Progenitor cell of endocrine pancreas (in vitro differentiated cells): Measurements from ENCODE around the gene FBN1. TPM values are rescaled to one million over a fixed set of nuclear protein-coding genes. Genes with fewer than 3 reads are reported as not detected.

Source experiments
- DNase-seq: peaks from one replicate; pipeline ENCODE4 v3.0.0; 2021; ENCODE audit warnings: low spot score; ENCODE audit not compliant: unreplicated experiment
- H3K27ac Mint-ChIP-seq: 2 replicates; pipeline ENCODE4 v1.8.0; 2021; ENCODE audit warnings: mild to moderate bottlenecking, moderate library complexity, mixed read lengths
- H3K27me3 Mint-ChIP-seq: 2 replicates; pipeline ENCODE4 v1.8.0; 2021; ENCODE audit warnings: mixed read lengths
- H3K36me3 Mint-ChIP-seq: 2 replicates; pipeline ENCODE4 v1.8.0; 2022; ENCODE audit warnings: mixed read lengths; ENCODE audit not compliant: insufficient read depth
- H3K4me1 Mint-ChIP-seq: 2 replicates; pipeline ENCODE4 v1.8.0; 2021; ENCODE audit warnings: low read depth, mixed read lengths
- H3K4me3 Mint-ChIP-seq: 2 replicates; pipeline ENCODE4 v1.8.0; 2021; ENCODE audit warnings: low read depth, mild to moderate bottlenecking, moderate library complexity, mixed read lengths
- H3K9me3 Mint-ChIP-seq: 2 replicates; pipeline ENCODE4 v1.8.0; 2021; ENCODE audit warnings: low read depth, mixed read lengths
- CTCF ChIP-seq: fragments of 200-600 bp; sonication (generic); IDR thresholded peaks from one replicate; pipeline ENCODE4 v1.5.0; 2021; ENCODE audit warnings: antibody characterized with exemption, mild to moderate bottlenecking; ENCODE audit not compliant: unreplicated experiment
- long read RNA-seq: library from polyadenylated mRNA; unstranded; transcript quantifications from one replicate; pipeline ENCODE4 v2.0.0, GENCODE V29; 2020
- total RNA-seq: library from RNA; stranded (reverse); gene quantifications from 2 replicates; pipeline ENCODE4 v1.2.1, GENCODE V29; 2021

Gene FBN1
- 3.3 and 3.9 TPM in 2 replicates for total RNA-seq
- long read RNA-seq, partial matches to known transcripts, result 3 of 3 reads
- long read RNA-seq, other reads (novel, unspliced or antisense), result 0 of 3 reads

- H3K9me3 Mint-ChIP-seq, result no peaks in the 10 kb centered on the region
- no peak for TF ChIP-seq CTCF
- peak within 1 kb of the TSS; percentile 73 for H3K4me3 Mint-ChIP-seq
- H3K27ac Mint-ChIP-seq, result no peak within 1 kb of the TSS
- peaks cover 66% of the 10 kb centered on the region for H3K27me3 Mint-ChIP-seq
- H3K4me1 Mint-ChIP-seq, result peaks cover 4% of the 10 kb centered on the region
- H3K36me3 Mint-ChIP-seq, result no peaks in the 10 kb centered on the region
- peak; percentile 25 for DNase-seq
Measured at GRCh38 chr15:48645558-48646330, at the start of gene FBN1. Gene FBN1, minus strand, starts transcription at chr15:48645709. Its CDS starts 940 bp downstream, at chr15:48644769.

- no peak overlapping the region for H3K27ac Mint-ChIP-seq
- TF ChIP-seq CTCF, result no peak
- H3K4me3 Mint-ChIP-seq, result no peak overlapping the region
- H3K9me3 Mint-ChIP-seq, result no peaks in the 10 kb centered on the region
- DNase-seq, result no peak
- no peaks in the 10 kb centered on the region for H3K4me1 Mint-ChIP-seq
- H3K27me3 Mint-ChIP-seq, result peaks cover 4% of the 10 kb centered on the region
- no peaks in the 10 kb centered on the region for H3K36me3 Mint-ChIP-seq
Measured at GRCh38 chr15:48693484-48693883, 48.0 kb upstream of the FBN1 start.

- Mint-ChIP-seq H3K27ac (no peak overlapping the region), H3K27me3 (peaks cover 3% of the 10 kb centered on the region), H3K4me1 (no peaks in the 10 kb centered on the region), H3K36me3 (peaks cover 4% of the 10 kb centered on the region), H3K9me3 (peaks cover 16% of the 10 kb centered on the region), H3K4me3 (no peak overlapping the region)
- no peak for DNase-seq
- no peak for TF ChIP-seq CTCF
Measured at GRCh38 chr15:48688493-48688892, 43.0 kb upstream of the FBN1 start.

- Mint-ChIP-seq H3K4me1 (peaks cover 6% of the 10 kb centered on the region), H3K27ac (no peak overlapping the region), H3K36me3 (peaks cover 4% of the 10 kb centered on the region), H3K9me3 (peaks cover 16% of the 10 kb centered on the region), H3K27me3 (no peaks in the 10 kb centered on the region), H3K4me3 (no peak overlapping the region)
- no peak for DNase-seq
- no peak for TF ChIP-seq CTCF
Measured at GRCh38 chr15:48683991-48684765, 38.7 kb upstream of the FBN1 start.

- peaks cover 4% of the 10 kb centered on the region for H3K36me3 Mint-ChIP-seq
- no peak for DNase-seq
- peaks cover 10% of the 10 kb centered on the region for H3K4me1 Mint-ChIP-seq
- no peaks in the 10 kb centered on the region for H3K27me3 Mint-ChIP-seq
- H3K9me3 Mint-ChIP-seq, result peaks cover 16% of the 10 kb centered on the region
- no peak overlapping the region for H3K27ac Mint-ChIP-seq
- no peak overlapping the region for H3K4me3 Mint-ChIP-seq
- no peak for TF ChIP-seq CTCF
Measured at GRCh38 chr15:48682942-48683651, 37.6 kb upstream of the FBN1 start.
